ENCODE measurements around the gene DLEC1.

DNA sequence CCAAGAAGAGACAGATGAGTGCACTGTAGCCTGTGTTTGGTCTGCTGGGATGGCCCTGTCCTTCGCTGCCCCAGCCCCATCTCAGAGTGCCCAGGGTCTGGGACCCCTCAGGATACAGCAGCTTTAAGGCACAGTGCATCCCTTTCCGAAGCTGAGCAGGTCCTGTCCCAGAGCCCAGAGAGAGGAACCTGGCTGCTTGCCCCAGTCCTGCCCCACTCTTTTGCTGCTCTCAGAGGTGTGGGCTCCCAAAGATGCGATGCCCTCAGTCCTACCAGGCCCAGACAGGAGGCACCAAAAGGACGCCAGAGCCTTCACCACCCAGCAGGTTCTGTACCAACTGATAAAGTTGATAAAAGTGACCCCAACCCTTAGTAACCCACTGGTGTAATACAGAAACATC, 17.8 kb upstream of the DLEC1 start:
- TF ChIP-seq, protein P1, sequence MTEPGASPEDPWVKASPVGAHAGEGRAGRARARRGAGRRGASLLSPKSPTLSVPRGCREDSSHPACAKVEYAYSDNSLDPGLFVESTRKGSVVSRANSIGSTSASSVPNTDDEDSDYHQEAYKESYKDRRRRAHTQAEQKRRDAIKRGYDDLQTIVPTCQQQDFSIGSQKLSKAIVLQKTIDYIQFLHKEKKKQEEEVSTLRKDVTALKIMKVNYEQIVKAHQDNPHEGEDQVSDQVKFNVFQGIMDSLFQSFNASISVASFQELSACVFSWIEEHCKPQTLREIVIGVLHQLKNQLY (CRISPR knock-in tag; conservative IDR thresholded peaks at IDR 0.05) = no peak
- no peak for TF ChIP-seq KDM5B (IDR thresholded peaks at IDR 0.05; ENCODE audit: insufficient replicate concordance, low read depth, low read length)
- TF ChIP-seq, protein P2, sequence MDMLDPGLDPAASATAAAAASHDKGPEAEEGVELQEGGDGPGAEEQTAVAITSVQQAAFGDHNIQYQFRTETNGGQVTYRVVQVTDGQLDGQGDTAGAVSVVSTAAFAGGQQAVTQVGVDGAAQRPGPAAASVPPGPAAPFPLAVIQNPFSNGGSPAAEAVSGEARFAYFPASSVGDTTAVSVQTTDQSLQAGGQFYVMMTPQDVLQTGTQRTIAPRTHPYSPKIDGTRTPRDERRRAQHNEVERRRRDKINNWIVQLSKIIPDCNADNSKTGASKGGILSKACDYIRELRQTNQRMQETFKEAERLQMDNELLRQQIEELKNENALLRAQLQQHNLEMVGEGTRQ (CRISPR knock-in tag; IDR thresholded peaks at IDR 0.05) = no peak
- TF ChIP-seq HNRNPK (IDR thresholded peaks at IDR 0.05; ENCODE audit: low read depth, low read length, poor library complexity, severe bottlenecking) = no peak
- TF ChIP-seq ZNF324 (CRISPR knock-in tag; IDR thresholded peaks at IDR 0.05) = no peak
- no peak for TF ChIP-seq ZNF175 (CRISPR knock-in tag; IDR thresholded peaks at IDR 0.05; ENCODE audit: low read depth)
- no peak for TF ChIP-seq POLR2A (conservative IDR thresholded peaks at IDR 0.05)
- TF ChIP-seq, protein P3, sequence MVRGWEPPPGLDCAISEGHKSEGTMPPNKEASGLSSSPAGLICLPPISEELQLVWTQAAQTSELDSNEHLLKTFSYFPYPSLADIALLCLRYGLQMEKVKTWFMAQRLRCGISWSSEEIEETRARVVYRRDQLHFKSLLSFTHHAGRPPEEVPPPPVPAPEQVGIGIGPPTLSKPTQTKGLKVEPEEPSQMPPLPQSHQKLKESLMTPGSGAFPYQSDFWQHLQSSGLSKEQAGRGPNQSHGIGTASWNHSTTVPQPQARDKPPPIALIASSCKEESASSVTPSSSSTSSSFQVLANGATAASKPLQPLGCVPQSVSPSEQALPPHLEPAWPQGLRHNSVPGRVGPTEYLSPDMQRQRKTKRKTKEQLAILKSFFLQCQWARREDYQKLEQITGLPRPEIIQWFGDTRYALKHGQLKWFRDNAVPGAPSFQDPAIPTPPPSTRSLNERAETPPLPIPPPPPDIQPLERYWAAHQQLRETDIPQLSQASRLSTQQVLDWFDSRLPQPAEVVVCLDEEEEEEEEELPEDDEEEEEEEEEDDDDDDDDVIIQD (CRISPR knock-in tag; IDR thresholded peaks at IDR 0.05) = no peak
- no peak for TF ChIP-seq POLR2AphosphoS2 (IDR thresholded peaks at IDR 0.05; ENCODE audit: low read length)
- TF ChIP-seq GABPA (tag; conservative IDR thresholded peaks at IDR 0.05; ENCODE audit: low read depth) = no peak
- TF ChIP-seq, protein P4, sequence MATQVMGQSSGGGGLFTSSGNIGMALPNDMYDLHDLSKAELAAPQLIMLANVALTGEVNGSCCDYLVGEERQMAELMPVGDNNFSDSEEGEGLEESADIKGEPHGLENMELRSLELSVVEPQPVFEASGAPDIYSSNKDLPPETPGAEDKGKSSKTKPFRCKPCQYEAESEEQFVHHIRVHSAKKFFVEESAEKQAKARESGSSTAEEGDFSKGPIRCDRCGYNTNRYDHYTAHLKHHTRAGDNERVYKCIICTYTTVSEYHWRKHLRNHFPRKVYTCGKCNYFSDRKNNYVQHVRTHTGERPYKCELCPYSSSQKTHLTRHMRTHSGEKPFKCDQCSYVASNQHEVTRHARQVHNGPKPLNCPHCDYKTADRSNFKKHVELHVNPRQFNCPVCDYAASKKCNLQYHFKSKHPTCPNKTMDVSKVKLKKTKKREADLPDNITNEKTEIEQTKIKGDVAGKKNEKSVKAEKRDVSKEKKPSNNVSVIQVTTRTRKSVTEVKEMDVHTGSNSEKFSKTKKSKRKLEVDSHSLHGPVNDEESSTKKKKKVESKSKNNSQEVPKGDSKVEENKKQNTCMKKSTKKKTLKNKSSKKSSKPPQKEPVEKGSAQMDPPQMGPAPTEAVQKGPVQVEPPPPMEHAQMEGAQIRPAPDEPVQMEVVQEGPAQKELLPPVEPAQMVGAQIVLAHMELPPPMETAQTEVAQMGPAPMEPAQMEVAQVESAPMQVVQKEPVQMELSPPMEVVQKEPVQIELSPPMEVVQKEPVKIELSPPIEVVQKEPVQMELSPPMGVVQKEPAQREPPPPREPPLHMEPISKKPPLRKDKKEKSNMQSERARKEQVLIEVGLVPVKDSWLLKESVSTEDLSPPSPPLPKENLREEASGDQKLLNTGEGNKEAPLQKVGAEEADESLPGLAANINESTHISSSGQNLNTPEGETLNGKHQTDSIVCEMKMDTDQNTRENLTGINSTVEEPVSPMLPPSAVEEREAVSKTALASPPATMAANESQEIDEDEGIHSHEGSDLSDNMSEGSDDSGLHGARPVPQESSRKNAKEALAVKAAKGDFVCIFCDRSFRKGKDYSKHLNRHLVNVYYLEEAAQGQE (IDR thresholded peaks at IDR 0.05; ENCODE audit: borderline replicate concordance) = no peak
- TF ChIP-seq, protein P4 (CRISPR knock-in tag; IDR thresholded peaks at IDR 0.05; ENCODE audit: low read depth) = no peak
- no peak for TF ChIP-seq SMAD1 (IDR thresholded peaks at IDR 0.05; ENCODE audit: low read depth, low read length, partially characterized antibody)
